SK-N-SH (cell line): ENCODE data around the gene IQSEC3. TPM values are rescaled to one million over a fixed set of nuclear protein-coding genes. Genes with fewer than 3 reads are reported as not detected.

Experiments
- CTCF ChIA-PET: fragments of 300-600, 350-600 bp; formaldehyde crosslinking; extraction: SDS; loops from one replicate; lab custom pipeline; 2021; lab: Yijun Ruan, JAX
- POLR2A ChIA-PET: fragments of 350-600 bp; sonication (Branson Sonifier 250); formaldehyde crosslinking; extraction: SDS; loops from one replicate; lab custom pipeline; 2020; ENCODE audit warnings: antibody characterized with exemption, inconsistent platforms; lab: Yijun Ruan, JAX
- DNase-seq: peaks from one replicate; pipeline ENCODE4 v3.0.0; 2012
- H2AFZ ChIP-seq: fragments of 200-600 bp; sonication (generic); 2 replicates; pipeline ENCODE4 v1.8.1; 2016; ENCODE audit warnings: antibody characterized with exemption, mild to moderate bottlenecking, low read depth
- H3F3A ChIP-seq: fragments of 200-600 bp; sonication (generic); replicated peaks from 2 replicates; pipeline ENCODE3; 2016; ENCODE audit warnings: antibody characterized with exemption, mild to moderate bottlenecking; ENCODE audit not compliant: insufficient read depth
- H3K27ac ChIP-seq, 2 experiments: fragments of 200-500 bp in 1 of 2; fragments of 200-600 bp in 1 of 2; sonication (Bioruptor generic) in 1 of 2; sonication (generic), shearing (Covaris generic) in 1 of 2; 2 replicates each; pipeline versions ENCODE4 v1.5.1 to v1.6.1; 2014 to 2016; ENCODE audit warnings: low read depth in 2 of 2, inconsistent platforms in 1 of 2, low read length in 1 of 2, mild to moderate bottlenecking in 1 of 2, mixed read lengths in 1 of 2
- H3K27me3 ChIP-seq: fragments of 200-600 bp; sonication (generic), shearing (Covaris generic); 2 replicates; pipeline ENCODE4 v1.6.1; 2016; ENCODE audit warnings: mixed run types; ENCODE audit not compliant: insufficient read depth
- H3K36me3 ChIP-seq, 2 experiments: fragments of 200-500 bp in 1 of 2; fragments of 200-600 bp in 1 of 2; sonication (Bioruptor generic) in 1 of 2; sonication (generic) in 1 of 2; replicated peaks in 1 of 2; 2 replicates each; pipeline versions ENCODE3 to v1.5.1; 2014 to 2016; ENCODE audit warnings: low read length in 1 of 2, mild to moderate bottlenecking in 1 of 2; ENCODE audit not compliant: insufficient read depth in 2 of 2, control insufficient read depth in 1 of 2
- H3K4me1 ChIP-seq, 2 experiments: fragments of 200-500 bp in 1 of 2; fragments of 200-600 bp in 1 of 2; sonication (Bioruptor generic) in 1 of 2; sonication (generic), shearing (Covaris generic) in 1 of 2; 2 replicates each; pipeline versions ENCODE4 v1.5.1 to v1.6.1; 2014 to 2016; ENCODE audit warnings: low read depth in 1 of 2, low read length in 1 of 2, mixed run types in 1 of 2; ENCODE audit not compliant: insufficient read depth in 2 of 2, control insufficient read depth in 1 of 2
- H3K4me2 ChIP-seq: fragments of 200-600 bp; sonication (generic), shearing (Covaris generic); 2 replicates; pipeline ENCODE4 v1.6.1; 2017; ENCODE audit warnings: mixed run types
- H3K4me3 ChIP-seq, 2 experiments: fragments of 200-500 bp in 1 of 2; fragments of 200-600 bp in 1 of 2; sonication (Bioruptor generic) in 1 of 2; sonication (generic), shearing (Covaris generic) in 1 of 2; 2 replicates each; pipeline versions ENCODE4 v1.5.1 to v1.8.1; 2014 to 2016; ENCODE audit warnings: low read depth in 2 of 2, inconsistent platforms in 1 of 2, low read length in 1 of 2, mild to moderate bottlenecking in 1 of 2, mixed read lengths in 1 of 2, moderate library complexity in 1 of 2
- H3K79me2 ChIP-seq: fragments of 200-600 bp; sonication (generic); 2 replicates; pipeline ENCODE4 v1.8.1; 2017; ENCODE audit warnings: mild to moderate bottlenecking; ENCODE audit not compliant: insufficient read depth
- H3K9ac ChIP-seq: fragments of 200-600 bp; sonication (generic); 2 replicates; pipeline ENCODE4 v1.6.1; 2017; ENCODE audit warnings: mixed run types
- H3K9me2 ChIP-seq: fragments of 200-600 bp; sonication (generic); 2 replicates; pipeline ENCODE4 v1.6.1; 2017; ENCODE audit warnings: mixed run types
- H3K9me3 ChIP-seq: fragments of 200-600 bp; sonication (generic); 2 replicates; pipeline ENCODE4 v1.6.1; 2017; ENCODE audit warnings: mixed run types, mild to moderate bottlenecking, moderate library complexity
- H4K20me1 ChIP-seq: fragments of 200-600 bp; sonication (generic); 2 replicates; pipeline ENCODE4 v1.6.1; 2017; ENCODE audit warnings: mild to moderate bottlenecking, mixed run types; ENCODE audit not compliant: insufficient read depth
- CHD2 ChIP-seq: fragments of 150-350 bp; IDR thresholded peaks from 2 replicates; pipeline ENCODE4 v1.6.1; 2018; ENCODE audit warnings: low read length; ENCODE audit not compliant: partially characterized antibody
- GATA2 ChIP-seq: sonication (generic); formaldehyde crosslinking; IDR thresholded peaks from 2 replicates; pipeline ENCODE4 v1.5.0; 2020; ENCODE audit warnings: mild to moderate bottlenecking, missing genetic modification reagents
- NRF1 ChIP-seq: IDR thresholded peaks from 2 replicates; pipeline ENCODE4 v1.6.1; 2012; ENCODE audit warnings: low read depth, mild to moderate bottlenecking, low read length
- RAD21 ChIP-seq: IDR thresholded peaks from 2 replicates; pipeline ENCODE4 v1.6.1; 2012; ENCODE audit warnings: mild to moderate bottlenecking, low read length
- RCOR1 ChIP-seq: fragments of 150-350 bp; IDR thresholded peaks from 2 replicates; pipeline ENCODE4 v1.6.1; 2017; ENCODE audit warnings: antibody characterized with exemption, low read length
- RFX5 ChIP-seq: IDR thresholded peaks from 2 replicates; pipeline ENCODE4 v1.6.1; 2012; ENCODE audit warnings: mild to moderate bottlenecking, improper control_type of control experiment, low read length
- SMC3 ChIP-seq: IDR thresholded peaks from 2 replicates; pipeline ENCODE4 v1.6.1; 2012; ENCODE audit warnings: low read depth, low read length, improper control_type of control experiment
- TAF1 ChIP-seq: IDR thresholded peaks from 2 replicates; pipeline ENCODE4 v1.6.1; 2012; ENCODE audit warnings: low read depth, mild to moderate bottlenecking, low read length, moderate library complexity, borderline replicate concordance
- WGBS: methylation state at CpG from one replicate; pipeline ENCODE4 v1.1.6; 2017; ENCODE audit warnings: low lambda C conversion rate; 5-methylcytosine and 5-hydroxymethylcytosine counted together
- polyA plus RNA-seq, 3 experiments: library from polyadenylated mRNA; depleted of rRNA; stranded (reverse); fragments of >200 nt; gene quantifications; 2 replicates each; pipeline ENCODE4 v1.2.3, GENCODE V29; 2012
- TF ChIP-seq, protein P1 (sequence below): fragments of 200-600 bp; sonication (generic); IDR thresholded peaks from 2 replicates; pipeline ENCODE4 v1.6.1; 2017; ENCODE audit warnings: antibody characterized with exemption, mild to moderate bottlenecking, moderate library complexity
- TF ChIP-seq, protein P2 (sequence below): IDR thresholded peaks from 2 replicates; pipeline ENCODE4 v1.4.0; 2012; ENCODE audit warnings: low read depth

The IQSEC3 gene
- polyA plus RNA-seq, 1 of the 3 experiments (the other 2 are of a cell fraction): 0.02 TPM

DNA sequence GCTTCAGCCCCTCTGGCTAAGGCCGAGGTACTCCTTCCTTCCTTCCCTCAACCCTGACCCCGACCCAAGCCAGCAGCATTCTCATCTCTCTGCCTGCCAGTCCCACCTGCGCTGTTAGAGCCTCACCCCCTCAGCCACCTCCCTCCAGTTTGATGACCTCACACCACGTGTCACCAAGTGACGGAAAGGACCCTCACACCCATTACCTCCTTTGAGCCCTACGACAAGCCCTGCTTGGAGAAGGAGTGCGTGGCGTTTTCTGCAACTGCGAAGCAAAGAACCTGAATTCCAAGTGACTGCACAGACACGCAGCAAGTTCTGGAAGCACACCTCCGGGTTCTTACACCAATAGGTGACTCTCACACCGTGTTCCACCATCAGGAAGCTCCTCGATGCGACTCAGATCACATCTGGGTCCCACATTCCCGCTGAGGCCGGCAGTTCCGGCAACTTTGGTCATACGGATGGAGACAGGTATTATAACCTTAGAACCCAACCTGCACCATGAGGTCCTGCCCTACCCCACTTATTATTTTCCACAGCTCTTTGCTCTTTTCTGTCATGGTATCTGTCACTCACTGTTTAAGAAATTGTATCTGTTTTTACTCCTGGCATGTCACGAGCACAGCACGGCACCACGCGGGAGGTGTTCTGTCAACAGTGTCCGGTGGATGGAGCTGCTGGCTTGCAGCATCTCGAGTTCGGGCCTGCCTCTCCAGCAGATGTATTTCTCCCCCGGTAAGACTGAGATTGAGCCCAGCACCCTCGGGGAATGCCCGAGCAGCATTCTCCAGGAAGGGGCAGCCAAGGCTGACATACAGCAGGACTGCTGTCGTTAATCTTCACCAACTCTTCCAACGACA is 152.4 kb downstream of the IQSEC3 start:
- Histone ChIP-seq H3K9me2 (no peaks in the 10 kb centered on the region), H4K20me1 (no peaks in the 10 kb centered on the region), H3K27ac (no peak overlapping the region), H3K4me2 (no peak overlapping the region), H3K79me2 (no peaks in the 10 kb centered on the region), H3K4me3 (no peak overlapping the region), H3K9ac (no peak overlapping the region), H2AFZ (no peak overlapping the region), H3K27me3 (no peaks in the 10 kb centered on the region), H3F3A (no peaks in the 10 kb centered on the region), H3K4me1 (peaks cover 0 to 2% of the 10 kb centered on the region in 2 experiments; a peak in 1 of 4 replicates), H3K36me3 (no peaks in the 10 kb centered on the region), H3K9me3 (no peaks in the 10 kb centered on the region)
- WGBS: 68% methylated on average over 30 of the region's 30 CpGs
- no peak for DNase-seq
- POLR2A ChIA-PET: no interaction called here
- CTCF ChIA-PET: interaction anchor here (1.0 to 2.9 kb wide), 26 partner anchors 7 to 132 kb away, joined by 3 to 13 read pairs (median 6); no protein-coding TSS in a partner anchor
- TF ChIP-seq TAF1 (no peak), RFX5 (no peak), GATA2 (CRISPR knock-in tag) (no peak)

DNA sequence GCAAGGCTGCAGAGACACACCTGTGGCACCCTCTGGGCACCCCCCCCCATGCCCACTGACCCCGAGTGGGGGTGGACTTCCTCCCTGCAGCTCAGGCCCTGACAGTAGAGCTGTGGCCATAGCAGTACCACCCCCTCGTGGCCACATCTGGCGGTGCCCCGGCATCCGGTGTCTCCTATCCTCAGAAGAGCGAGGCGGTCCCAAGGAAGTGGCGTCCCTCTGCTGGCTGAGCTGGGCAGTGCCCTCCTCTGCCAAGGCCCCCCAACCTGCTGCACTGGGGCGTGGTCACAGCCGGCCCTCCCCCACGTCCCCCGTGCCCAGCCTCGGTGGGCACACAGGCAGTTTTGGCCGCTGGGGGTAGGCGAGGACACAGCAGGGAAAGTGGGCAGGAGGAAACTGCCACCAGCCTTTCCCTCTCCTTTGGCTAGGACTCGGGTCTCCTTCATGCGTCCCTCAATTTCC is 153.4 kb downstream of the IQSEC3 start:
- H3F3A ChIP-seq: no peaks in the 10 kb centered on the region
- no peak overlapping the region; a peak in 1 of 4 replicates for H3K4me3 ChIP-seq
- ChIA-PET POLR2A (no interaction called here), CTCF (interaction anchor here (0.7 to 2.9 kb wide), 32 partner anchors 8 to 133 kb away, joined by 3 to 13 read pairs (median 6); no protein-coding TSS in a partner anchor)
- H4K20me1 ChIP-seq: no peaks in the 10 kb centered on the region
- no peak for TF ChIP-seq NRF1
- 0 out of 2 replicates have a peak, but pooled peaks have one; percentile 15 for TF ChIP-seq RCOR1
- TF ChIP-seq SMC3: peak; percentile 69
- TF ChIP-seq, protein P1, sequence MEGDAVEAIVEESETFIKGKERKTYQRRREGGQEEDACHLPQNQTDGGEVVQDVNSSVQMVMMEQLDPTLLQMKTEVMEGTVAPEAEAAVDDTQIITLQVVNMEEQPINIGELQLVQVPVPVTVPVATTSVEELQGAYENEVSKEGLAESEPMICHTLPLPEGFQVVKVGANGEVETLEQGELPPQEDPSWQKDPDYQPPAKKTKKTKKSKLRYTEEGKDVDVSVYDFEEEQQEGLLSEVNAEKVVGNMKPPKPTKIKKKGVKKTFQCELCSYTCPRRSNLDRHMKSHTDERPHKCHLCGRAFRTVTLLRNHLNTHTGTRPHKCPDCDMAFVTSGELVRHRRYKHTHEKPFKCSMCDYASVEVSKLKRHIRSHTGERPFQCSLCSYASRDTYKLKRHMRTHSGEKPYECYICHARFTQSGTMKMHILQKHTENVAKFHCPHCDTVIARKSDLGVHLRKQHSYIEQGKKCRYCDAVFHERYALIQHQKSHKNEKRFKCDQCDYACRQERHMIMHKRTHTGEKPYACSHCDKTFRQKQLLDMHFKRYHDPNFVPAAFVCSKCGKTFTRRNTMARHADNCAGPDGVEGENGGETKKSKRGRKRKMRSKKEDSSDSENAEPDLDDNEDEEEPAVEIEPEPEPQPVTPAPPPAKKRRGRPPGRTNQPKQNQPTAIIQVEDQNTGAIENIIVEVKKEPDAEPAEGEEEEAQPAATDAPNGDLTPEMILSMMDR: peak; percentile 68
- TF ChIP-seq, protein P2, sequence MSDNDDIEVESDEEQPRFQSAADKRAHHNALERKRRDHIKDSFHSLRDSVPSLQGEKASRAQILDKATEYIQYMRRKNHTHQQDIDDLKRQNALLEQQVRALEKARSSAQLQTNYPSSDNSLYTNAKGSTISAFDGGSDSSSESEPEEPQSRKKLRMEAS: no peak
- TF ChIP-seq CHD2: peak; percentile 19
- peak; percentile 78 for TF ChIP-seq RAD21
- H3K9me3 ChIP-seq: no peaks in the 10 kb centered on the region
- peak; percentile 91 for DNase-seq
- H3K36me3 ChIP-seq: no peaks in the 10 kb centered on the region
- no peaks in the 10 kb centered on the region for H3K79me2 ChIP-seq
- H3K27ac ChIP-seq: no peak overlapping the region
- H2AFZ ChIP-seq: no peak overlapping the region
- peaks cover 0 to 2% of the 10 kb centered on the region in 2 experiments; a peak in 1 of 4 replicates for H3K4me1 ChIP-seq
- no peak overlapping the region for H3K9ac ChIP-seq
- WGBS: 38% methylated on average over 10 of the region's 17 CpGs
- no peak overlapping the region for H3K4me2 ChIP-seq
- no peaks in the 10 kb centered on the region for H3K27me3 ChIP-seq
- no peaks in the 10 kb centered on the region for H3K9me2 ChIP-seq
